Naive thymus-derived CD4-positive, alpha-beta T cell (primary cell): ENCODE measurements around the gene IGSF6. TPM values are rescaled to one million over a fixed set of nuclear protein-coding genes. Genes with fewer than 3 reads are reported as not detected.

Experiments used
- ATAC-seq: fragments of 150-1000 bp; cut with Tn5 transposase; 2 replicates; pipeline ENCODE4 v1.10.0; 2021; ENCODE audit warnings: mild to moderate bottlenecking, moderate library complexity
- CTCF ChIA-PET: fragments of 350-600 bp; sonication (Branson Sonifier 250); formaldehyde crosslinking; loops from one replicate; lab custom pipeline; 2021; ENCODE audit warnings: antibody characterized with exemption; lab: Charles Lee
- POLR2A ChIA-PET: fragments of 350-600 bp; sonication (Branson Sonifier 250); formaldehyde crosslinking; loops from one replicate; lab custom pipeline; 2021; ENCODE audit warnings: antibody characterized with exemption, inconsistent platforms; lab: Charles Lee
- DNase-seq, 9 donors: peaks; one replicate each; pipeline versions ENCODE4 v3.0.0 to v3.0.0-alpha.2; 2020 to 2022; ENCODE audit warnings: mixed read lengths in 1 of 9
- H3K27ac ChIP-seq: one replicate; pipeline ENCODE4 v1.7.0; 2013; ENCODE audit warnings: mild to moderate bottlenecking, low read depth, low read length, moderate library complexity
- H3K27me3 ChIP-seq, 2 donors: one replicate each; pipeline ENCODE4 v1.7.0; 2013; ENCODE audit warnings: low read length in 2 of 2, mild to moderate bottlenecking in 2 of 2, moderate library complexity in 2 of 2; ENCODE audit not compliant: control insufficient read depth in 2 of 2, insufficient read depth in 2 of 2
- H3K36me3 ChIP-seq, 3 experiments: 1 replicate in 2 of 3; 2 replicates in 1 of 3; pipeline ENCODE4 v1.7.0; 2013; ENCODE audit warnings: low read length in 3 of 3, mild to moderate bottlenecking in 3 of 3, moderate library complexity in 1 of 3; ENCODE audit not compliant: insufficient read depth in 3 of 3, control insufficient read depth in 2 of 3
- H3K4me1 ChIP-seq, 2 donors: one replicate each; pipeline ENCODE4 v1.7.0; 2013; ENCODE audit warnings: low read length in 2 of 2, mild to moderate bottlenecking in 2 of 2, moderate library complexity in 1 of 2; ENCODE audit not compliant: control insufficient read depth in 2 of 2, insufficient read depth in 2 of 2
- H3K4me3 ChIP-seq: 2 replicates; pipeline ENCODE4 v1.7.0; 2013; ENCODE audit warnings: mild to moderate bottlenecking, low read length
- H3K9me3 ChIP-seq, 3 experiments: 1 replicate in 2 of 3; 2 replicates in 1 of 3; pipeline ENCODE4 v1.7.0; 2013; ENCODE audit warnings: low read length in 3 of 3; ENCODE audit not compliant: control insufficient read depth in 2 of 3
- H3K27ac Mint-ChIP-seq, 9 donors: one replicate each; pipeline ENCODE4 v1.8.0; 2020 to 2022; ENCODE audit warnings: mixed read lengths in 9 of 9, mild to moderate bottlenecking in 8 of 9, moderate library complexity in 5 of 9, inconsistent platforms in 2 of 9
- H3K27me3 Mint-ChIP-seq, 5 donors: one replicate each; pipeline ENCODE4 v1.8.0; 2021 to 2022; ENCODE audit warnings: mixed read lengths in 5 of 5, mild to moderate bottlenecking in 1 of 5
- H3K36me3 Mint-ChIP-seq, 5 donors: one replicate each; pipeline ENCODE4 v1.8.0; 2020 to 2022; ENCODE audit warnings: mixed read lengths in 5 of 5, mild to moderate bottlenecking in 3 of 5, inconsistent platforms in 1 of 5
- H3K4me1 Mint-ChIP-seq, 7 donors: one replicate each; pipeline ENCODE4 v1.8.0; 2020 to 2022; ENCODE audit warnings: mixed read lengths in 7 of 7, mild to moderate bottlenecking in 3 of 7, inconsistent platforms in 1 of 7
- H3K4me3 Mint-ChIP-seq, 10 donors: one replicate each; pipeline ENCODE4 v1.8.0; 2020 to 2022; ENCODE audit warnings: mild to moderate bottlenecking in 10 of 10, mixed read lengths in 10 of 10, moderate library complexity in 6 of 10, inconsistent platforms in 2 of 10
- H3K9me3 Mint-ChIP-seq, 11 donors: one replicate each; pipeline ENCODE4 v1.8.0; 2020 to 2022; ENCODE audit warnings: mixed read lengths in 11 of 11, mild to moderate bottlenecking in 4 of 11, inconsistent platforms in 1 of 11, moderate library complexity in 1 of 11
- intact Hi-C, 2 donors: fragments of 100-400 bp; cut with micrococcal nuclease; formaldehyde crosslinking; loops; one replicate each; pipeline ENCODE4 v1.15.1; 2023
- polyA plus RNA-seq, 2 donors: library from polyadenylated mRNA; unstranded; fragments of 300-500 nt; fragmentation: Illumina TruSeq; gene quantifications; one replicate each; pipeline ENCODE4 v1.2.3, GENCODE V29; 2021
- total RNA-seq, 6 experiments: library from RNA in 5 of 6; stranded (reverse) in 5 of 6; gene quantifications; 1 replicate in 5 of 6; 2 replicates in 1 of 6; pipeline ENCODE4 v1.2.3 and lab custom pipeline; 2021 to 2026

IGSF6 gene
- total and polyA plus RNA-seq, 7 experiments from 2014 or later = 0.33 to 25.7 (median 2.3) TPM

GRCh38 chr16:21667575-21667974, 15.2 kb upstream of the IGSF6 start:
- peaks cover 0 to 9% (median 4%) of the 10 kb centered on the region in 7 donors for H3K4me1 Mint-ChIP-seq
- ChIA-PET CTCF (interaction anchor here (0.7 to 1.6 kb wide), 3 partner anchors 10 to 39 kb away, joined by 3 to 4 read pairs (median 3); no protein-coding TSS in a partner anchor), POLR2A (no interaction called here)
- peaks cover 0 to 44% (median 4%) of the 10 kb centered on the region in 5 donors for H3K27me3 Mint-ChIP-seq
- no peaks in the 10 kb centered on the region for H3K36me3 Mint-ChIP-seq
- H3K9me3 ChIP-seq = no peaks in the 10 kb centered on the region
- H3K27ac ChIP-seq = no peak overlapping the region
- H3K4me3 Mint-ChIP-seq = no peak overlapping the region
- no peaks in the 10 kb centered on the region for H3K4me1 ChIP-seq
- no peak overlapping the region for H3K27ac Mint-ChIP-seq
- intact Hi-C loops = loop anchor here in 1 of 2 donors (10.0 kb wide), 1 partner anchor 287 kb away; the partner anchor contains the start of gene UQCRC2
- no peaks in the 10 kb centered on the region for H3K27me3 ChIP-seq
- DNase-seq = no peak
- no peak for ATAC-seq
- no peak overlapping the region for H3K4me3 ChIP-seq
- H3K9me3 Mint-ChIP-seq = peaks cover 0 to under 1% (median 0%) of the 10 kb centered on the region in 11 donors
- H3K36me3 ChIP-seq = no peaks in the 10 kb centered on the region

GRCh38 chr16:21666772-21667171, 14.4 kb upstream of the IGSF6 start:
- ChIA-PET POLR2A (no interaction called here), CTCF (interaction anchor here (0.6 to 1.6 kb wide), 3 partner anchors 10 to 79 kb away, joined by 4 read pairs; no protein-coding TSS in a partner anchor)
- Mint-ChIP-seq H3K4me3 (no peak overlapping the region), H3K27ac (no peak overlapping the region), H3K36me3 (no peaks in the 10 kb centered on the region), H3K27me3 (peaks cover 0 to 46% (median 4%) of the 10 kb centered on the region in 5 donors), H3K9me3 (no peaks in the 10 kb centered on the region), H3K4me1 (peaks cover 0 to 16% (median 5%) of the 10 kb centered on the region in 7 donors)
- DNase-seq (no peak), ATAC-seq (no peak)
- H3K4me3 ChIP-seq = no peak overlapping the region
- intact Hi-C loops = loop anchor here in 1 of 2 donors (10.0 kb wide), 1 partner anchor 288 kb away; the partner anchor contains the start of gene UQCRC2
- no peaks in the 10 kb centered on the region for H3K36me3 ChIP-seq
- peaks cover 2% of the 10 kb centered on the region in 2 donors for H3K4me1 ChIP-seq
- H3K27ac ChIP-seq = no peak overlapping the region
- no peaks in the 10 kb centered on the region for H3K27me3 ChIP-seq
- H3K9me3 ChIP-seq = no peaks in the 10 kb centered on the region

GRCh38 chr16:21664801-21665492, 12.5 kb upstream of the IGSF6 start:
- Histone ChIP-seq H3K27me3 (no peaks in the 10 kb centered on the region), H3K9me3 (no peaks in the 10 kb centered on the region), H3K4me1 (peaks cover 10 to 11% of the 10 kb centered on the region in 2 donors), H3K4me3 (no peak overlapping the region), H3K36me3 (no peaks in the 10 kb centered on the region), H3K27ac (no peak overlapping the region)
- Mint-ChIP-seq H3K9me3 (no peaks in the 10 kb centered on the region), H3K36me3 (no peaks in the 10 kb centered on the region), H3K27ac (no peak overlapping the region), H3K4me1 (peaks cover 7 to 29% (median 17%) of the 10 kb centered on the region in 7 donors), H3K27me3 (peaks cover 0 to 36% (median 0%) of the 10 kb centered on the region in 5 donors), H3K4me3 (peak overlapping the region in 2 of 10 donors; percentile 17 to 32)
- POLR2A ChIA-PET = interaction anchor here (0.6 kb wide), 1 partner anchor 303 kb away, joined by 3 read pairs; no protein-coding TSS in a partner anchor
- DNase-seq = no peak
- intact Hi-C loops = loop anchor here in 1 of 2 donors (10.0 kb wide), 1 partner anchor 290 kb away; the partner anchor contains the start of gene UQCRC2
- CTCF ChIA-PET = interaction anchor here (0.6 to 1.6 kb wide), 4 partner anchors 7 to 43 kb away, joined by 3 to 6 read pairs (median 4); no protein-coding TSS in a partner anchor
- no peak for ATAC-seq

GRCh38 chr16:21663889-21664647, 11.7 kb upstream of the IGSF6 start, which contains the start of gene OTOA:
Gene OTOA (plus strand): TSS chr16:21663968. CDS start chr16:21678515, 14,547 bp downstream.
- no peak within 1 kb of the TSS for H3K27ac ChIP-seq
- intact Hi-C loops = loop anchor here in 1 of 2 donors (10.0 kb wide), 1 partner anchor 291 kb away; the partner anchor contains the start of gene UQCRC2
- H3K9me3 ChIP-seq = no peaks in the 10 kb centered on the region
- no peaks in the 10 kb centered on the region for H3K9me3 Mint-ChIP-seq
- H3K36me3 Mint-ChIP-seq = no peaks in the 10 kb centered on the region
- ChIA-PET POLR2A (no interaction called here), CTCF (no interaction called here)
- peaks cover 0 to 34% (median 0%) of the 10 kb centered on the region in 5 donors for H3K27me3 Mint-ChIP-seq
- ATAC-seq (peak; percentile 84), DNase-seq (peak in 7 of 9 donors; percentile 10 to 35 (median 21))
- peak within 1 kb of the TSS; percentile 21 to 86 (median 82) for H3K4me3 Mint-ChIP-seq
- no peaks in the 10 kb centered on the region for H3K36me3 ChIP-seq
- peaks cover 7 to 29% (median 21%) of the 10 kb centered on the region in 7 donors for H3K4me1 Mint-ChIP-seq
- H3K4me1 ChIP-seq = peaks cover 10 to 11% of the 10 kb centered on the region in 2 donors
- H3K27ac Mint-ChIP-seq = peak within 1 kb of the TSS in 3 of 9 donors; percentile 22 to 75 (median 37)
- H3K4me3 ChIP-seq = no peak within 1 kb of the TSS
- H3K27me3 ChIP-seq = no peaks in the 10 kb centered on the region

- ChIA-PET CTCF (interaction anchor here (1.0 to 3.0 kb wide), 3 partner anchors 14 to 75 kb away, joined by 4 to 61 read pairs (median 6); no protein-coding TSS in a partner anchor), POLR2A (interaction anchor here (0.9 kb wide), 1 partner anchor 49 kb away, joined by 3 read pairs; no protein-coding TSS in a partner anchor)
- no peak overlapping the region for H3K4me3 ChIP-seq
- no peak overlapping the region for H3K4me3 Mint-ChIP-seq
- H3K27me3 Mint-ChIP-seq = peaks cover 0 to 14% (median 0%) of the 10 kb centered on the region in 5 donors
- H3K9me3 Mint-ChIP-seq = no peaks in the 10 kb centered on the region
- H3K9me3 ChIP-seq = no peaks in the 10 kb centered on the region
- no peak overlapping the region for H3K27ac ChIP-seq
- peaks cover 0 to 9% (median 3%) of the 10 kb centered on the region in 5 donors for H3K36me3 Mint-ChIP-seq
- H3K4me1 Mint-ChIP-seq = peaks cover 20 to 50% (median 40%) of the 10 kb centered on the region in 7 donors
- peak overlapping the region in 1 of 9 donors; percentile 4 for H3K27ac Mint-ChIP-seq
- no peak for DNase-seq
- intact Hi-C loops = loop anchor here in 1 of 2 donors (5.0 kb wide), 1 partner anchor 48 kb away; no protein-coding TSS in a partner anchor
- no peaks in the 10 kb centered on the region for H3K27me3 ChIP-seq
- H3K4me1 ChIP-seq = peaks cover 16 to 24% of the 10 kb centered on the region in 2 donors
- peaks cover 0 to 15% (median 0%) of the 10 kb centered on the region in 3 experiments for H3K36me3 ChIP-seq
- ATAC-seq = peak; percentile 26
Measured at GRCh38 chr16:21659124-21659523, 6.7 kb upstream of the IGSF6 start.
